Stimulated activated naive CD8-positive, alpha-beta T cell treated with anti-CD3 and anti-CD28 coated beads, Interleukin-15, amount 100 ng/mL, for 72 hours (primary cell): Measurements from ENCODE around the gene KCND2.

ENCODE experiments used
- ATAC-seq: fragments of 150-1000 bp; cut with Tn5 transposase; 2 replicates; pipeline ENCODE4 v1.10.0; 2021; ENCODE audit warnings: mild to moderate bottlenecking, moderate library complexity
- DNase-seq, 2 donors: peaks; one replicate each; pipeline ENCODE4 v3.0.0; 2021 to 2022
- H3K27ac Mint-ChIP-seq, 2 donors: one replicate each; pipeline ENCODE4 v1.8.0; 2022; ENCODE audit warnings: mild to moderate bottlenecking in 2 of 2, mixed read lengths in 2 of 2, moderate library complexity in 2 of 2
- H3K27me3 Mint-ChIP-seq: one replicate; pipeline ENCODE4 v1.8.0; 2022; ENCODE audit warnings: mixed read lengths
- H3K4me1 Mint-ChIP-seq: one replicate; pipeline ENCODE4 v1.8.0; 2022; ENCODE audit warnings: mild to moderate bottlenecking, mixed read lengths
- H3K4me3 Mint-ChIP-seq, 2 donors: one replicate each; pipeline ENCODE4 v1.8.0; 2022; ENCODE audit warnings: mild to moderate bottlenecking in 2 of 2, mixed read lengths in 2 of 2, moderate library complexity in 1 of 2
- H3K9me3 Mint-ChIP-seq, 2 donors: one replicate each; pipeline ENCODE4 v1.8.0; 2022; ENCODE audit warnings: mixed read lengths in 2 of 2

KCND2 gene

GRCh38 chr7:120421151-120421651 is 148.2 kb downstream of the KCND2 start:
- no peak overlapping the region for H3K4me3 Mint-ChIP-seq
- ATAC-seq, result no peak
- H3K27ac Mint-ChIP-seq, result no peak overlapping the region
- H3K27me3 Mint-ChIP-seq, result no peaks in the 10 kb centered on the region
- no peaks in the 10 kb centered on the region for H3K4me1 Mint-ChIP-seq
- H3K9me3 Mint-ChIP-seq, result peaks cover 0 to 4% of the 10 kb centered on the region in 2 donors
- DNase-seq, result no peak

- Mint-ChIP-seq H3K4me3 (no peak overlapping the region), H3K9me3 (peaks cover 7 to 8% of the 10 kb centered on the region in 2 donors), H3K4me1 (no peaks in the 10 kb centered on the region), H3K27ac (no peak overlapping the region), H3K27me3 (no peaks in the 10 kb centered on the region)
- no peak for DNase-seq
- no peak for ATAC-seq
Measured at GRCh38 chr7:120431016-120431415, 158.0 kb downstream of the KCND2 start.

GRCh38 chr7:120436487-120437060 is 163.6 kb downstream of the KCND2 start:
- no peak for DNase-seq
- no peaks in the 10 kb centered on the region for H3K4me1 Mint-ChIP-seq
- ATAC-seq, result no peak
- H3K27me3 Mint-ChIP-seq, result no peaks in the 10 kb centered on the region
- H3K27ac Mint-ChIP-seq, result no peak overlapping the region
- H3K9me3 Mint-ChIP-seq, result peaks cover 7 to 8% of the 10 kb centered on the region in 2 donors
- H3K4me3 Mint-ChIP-seq, result no peak overlapping the region

- no peaks in the 10 kb centered on the region for H3K9me3 Mint-ChIP-seq
- ATAC-seq (no peak), DNase-seq (no peak)
- H3K27ac Mint-ChIP-seq, result no peak overlapping the region
- H3K27me3 Mint-ChIP-seq, result no peaks in the 10 kb centered on the region
- no peaks in the 10 kb centered on the region for H3K4me1 Mint-ChIP-seq
- H3K4me3 Mint-ChIP-seq, result no peak overlapping the region
Measured at GRCh38 chr7:120441850-120442249, 168.9 kb downstream of the KCND2 start.

GRCh38 chr7:120442838-120443237 is 169.9 kb downstream of the KCND2 start:
- Mint-ChIP-seq H3K27ac (no peak overlapping the region), H3K4me1 (no peaks in the 10 kb centered on the region), H3K27me3 (no peaks in the 10 kb centered on the region), H3K4me3 (no peak overlapping the region), H3K9me3 (no peaks in the 10 kb centered on the region)
- ATAC-seq, result no peak
- no peak for DNase-seq

- Mint-ChIP-seq H3K27ac (no peak overlapping the region), H3K27me3 (no peaks in the 10 kb centered on the region), H3K9me3 (no peaks in the 10 kb centered on the region), H3K4me1 (no peaks in the 10 kb centered on the region), H3K4me3 (no peak overlapping the region)
- no peak for DNase-seq
- no peak for ATAC-seq
Measured at GRCh38 chr7:120444650-120445049, 171.7 kb downstream of the KCND2 start.

GRCh38 chr7:120445276-120445675 is 172.3 kb downstream of the KCND2 start:
- ATAC-seq (no peak), DNase-seq (no peak)
- H3K4me1 Mint-ChIP-seq, result no peaks in the 10 kb centered on the region
- no peaks in the 10 kb centered on the region for H3K27me3 Mint-ChIP-seq
- H3K4me3 Mint-ChIP-seq, result no peak overlapping the region
- no peak overlapping the region for H3K27ac Mint-ChIP-seq
- no peaks in the 10 kb centered on the region for H3K9me3 Mint-ChIP-seq

GRCh38 chr7:120452665-120453064 is 179.7 kb downstream of the KCND2 start:
- DNase-seq (no peak), ATAC-seq (peak; percentile 31)
- Mint-ChIP-seq H3K27ac (no peak overlapping the region), H3K27me3 (no peaks in the 10 kb centered on the region), H3K9me3 (peaks cover 14 to 38% of the 10 kb centered on the region in 2 donors), H3K4me3 (no peak overlapping the region), H3K4me1 (no peaks in the 10 kb centered on the region)

GRCh38 chr7:120456699-120457098 is 183.7 kb downstream of the KCND2 start:
- Mint-ChIP-seq H3K27ac (no peak overlapping the region), H3K9me3 (peaks cover 23 to 46% of the 10 kb centered on the region in 2 donors), H3K27me3 (no peaks in the 10 kb centered on the region), H3K4me3 (no peak overlapping the region), H3K4me1 (no peaks in the 10 kb centered on the region)
- ATAC-seq, result no peak
- no peak for DNase-seq

- no peak for ATAC-seq
- Mint-ChIP-seq H3K27ac (no peak overlapping the region), H3K4me1 (no peaks in the 10 kb centered on the region), H3K4me3 (no peak overlapping the region), H3K27me3 (no peaks in the 10 kb centered on the region), H3K9me3 (peaks cover 16 to 20% of the 10 kb centered on the region in 2 donors)
- no peak for DNase-seq
Measured at GRCh38 chr7:120460949-120461348, 188.0 kb downstream of the KCND2 start.

GRCh38 chr7:120462991-120463390 is 190.0 kb downstream of the KCND2 start:
- H3K27ac Mint-ChIP-seq, result no peak overlapping the region
- H3K4me1 Mint-ChIP-seq, result no peaks in the 10 kb centered on the region
- DNase-seq (no peak), ATAC-seq (no peak)
- no peaks in the 10 kb centered on the region for H3K27me3 Mint-ChIP-seq
- no peak overlapping the region for H3K4me3 Mint-ChIP-seq
- H3K9me3 Mint-ChIP-seq, result peaks cover 6 to 12% of the 10 kb centered on the region in 2 donors

- DNase-seq, result no peak
- H3K9me3 Mint-ChIP-seq, result peaks cover 4 to 8% of the 10 kb centered on the region in 2 donors
- H3K27ac Mint-ChIP-seq, result no peak overlapping the region
- no peaks in the 10 kb centered on the region for H3K27me3 Mint-ChIP-seq
- ATAC-seq, result no peak
- H3K4me1 Mint-ChIP-seq, result no peaks in the 10 kb centered on the region
- no peak overlapping the region for H3K4me3 Mint-ChIP-seq
Measured at GRCh38 chr7:120464104-120464503, 191.1 kb downstream of the KCND2 start.

- no peaks in the 10 kb centered on the region for H3K27me3 Mint-ChIP-seq
- ATAC-seq, result no peak
- no peak for DNase-seq
- no peak overlapping the region for H3K4me3 Mint-ChIP-seq
- H3K4me1 Mint-ChIP-seq, result no peaks in the 10 kb centered on the region
- H3K27ac Mint-ChIP-seq, result no peak overlapping the region
- peaks cover 5 to 8% of the 10 kb centered on the region in 2 donors for H3K9me3 Mint-ChIP-seq
Measured at GRCh38 chr7:120467676-120468075, 194.7 kb downstream of the KCND2 start.

GRCh38 chr7:120468611-120469010 is 195.6 kb downstream of the KCND2 start:
- Mint-ChIP-seq H3K4me1 (no peaks in the 10 kb centered on the region), H3K27me3 (no peaks in the 10 kb centered on the region), H3K27ac (no peak overlapping the region), H3K9me3 (peaks cover 5 to 10% of the 10 kb centered on the region in 2 donors), H3K4me3 (no peak overlapping the region)
- no peak for DNase-seq
- no peak for ATAC-seq

GRCh38 chr7:120472892-120473291 is 199.9 kb downstream of the KCND2 start:
- H3K4me1 Mint-ChIP-seq, result no peaks in the 10 kb centered on the region
- no peak overlapping the region for H3K4me3 Mint-ChIP-seq
- no peaks in the 10 kb centered on the region for H3K27me3 Mint-ChIP-seq
- peak overlapping the region in 1 of 2 donors; percentile 31 for H3K27ac Mint-ChIP-seq
- H3K9me3 Mint-ChIP-seq, result peaks cover 0 to 10% of the 10 kb centered on the region in 2 donors
- ATAC-seq, result no peak
- no peak for DNase-seq

- no peaks in the 10 kb centered on the region for H3K27me3 Mint-ChIP-seq
- no peak for DNase-seq
- no peak for ATAC-seq
- H3K27ac Mint-ChIP-seq, result peak overlapping the region in 1 of 2 donors; percentile 14
- peaks cover 0 to 10% of the 10 kb centered on the region in 2 donors for H3K9me3 Mint-ChIP-seq
- H3K4me1 Mint-ChIP-seq, result no peaks in the 10 kb centered on the region
- H3K4me3 Mint-ChIP-seq, result no peak overlapping the region
Measured at GRCh38 chr7:120473352-120473751, 200.4 kb downstream of the KCND2 start.

- ATAC-seq (no peak), DNase-seq (no peak)
- Mint-ChIP-seq H3K9me3 (peaks cover 0 to 6% of the 10 kb centered on the region in 2 donors), H3K27me3 (no peaks in the 10 kb centered on the region), H3K4me3 (no peak overlapping the region), H3K4me1 (no peaks in the 10 kb centered on the region), H3K27ac (no peak overlapping the region)
Measured at GRCh38 chr7:120475994-120476393, 203.0 kb downstream of the KCND2 start.
